Adrenal gland (tissue), 5 donors: ENCODE measurements around the gene OR1A2.

ENCODE experiments used
- CTCF ChIP-seq, 6 experiments: fragments of 450-650 bp in 4 of 6; fragments of 200-600 bp in 2 of 6; sonication (generic) in 1 of 6; IDR thresholded peaks; 1 replicate in 5 of 6; 2 replicates in 1 of 6; pipeline versions ENCODE4 v1.5.1 to v1.8.0; 2016 to 2021; ENCODE audit warnings: antibody characterized with exemption in 6 of 6, mild to moderate bottlenecking in 2 of 6, moderate library complexity in 1 of 6
- POLR2A ChIP-seq, 2 donors: fragments of 450-650 bp; IDR thresholded peaks; one replicate each; pipeline ENCODE4 v1.6.1; 2017; ENCODE audit warnings: antibody characterized with exemption in 2 of 2, mild to moderate bottlenecking in 2 of 2, moderate library complexity in 1 of 2
- donor health status: DM: no; HTN: no; CAD: no.

- no peak for TF ChIP-seq CTCF (IDR thresholded peaks at IDR 0.05)
- TF ChIP-seq POLR2A (IDR thresholded peaks at IDR 0.05) = no peak
Measured at GRCh38 chr17:3208484-3208883, 11.2 kb downstream of the OR1A2 start.
